GM10266 (cell line): Measurements from ENCODE around the gene RAB29.
A peak's percentile ranks its signal among the peaks of the same experiment; 100 is the strongest.

Source experiments
- DNase-seq: peaks from one replicate; pipeline ENCODE4 v3.0.0; 2012; ENCODE audit errors: extremely low spot score
- CTCF ChIP-seq: IDR thresholded peaks from 2 replicates; pipeline ENCODE4 v1.5.1; 2012; ENCODE audit warnings: mild to moderate bottlenecking, low read depth; ENCODE audit not compliant: control insufficient read depth, insufficient read depth; ENCODE audit errors: missing control alignments

The RAB29 gene

GRCh38 chr1:205750138-205751035 is 24.9 kb downstream of the RAB29 start, which contains the start of gene NUCKS1:
NUCKS1 (minus strand) TSS chr1:205750182; CDS start chr1:205749973, 209 bp downstream.
- peak; percentile 90 for DNase-seq
- TF ChIP-seq CTCF, result no peak

GRCh38 chr1:205749234-205750137 is 25.8 kb downstream of the RAB29 start:
- peak; percentile 97 for DNase-seq
- TF ChIP-seq CTCF, result no peak

- no peak for TF ChIP-seq CTCF
- DNase-seq, result peak; percentile 18
These were observed 26.7 kb downstream of the RAB29 start for GRCh38 chr1:205748403-205749233.

GRCh38 chr1:205746757-205747412 is 28.4 kb downstream of the RAB29 start:
- no peak for TF ChIP-seq CTCF
- no peak for DNase-seq

- no peak for DNase-seq
- TF ChIP-seq CTCF, result no peak
These were observed 30.9 kb downstream of the RAB29 start for GRCh38 chr1:205744403-205744802.

- no peak for TF ChIP-seq CTCF
- no peak for DNase-seq
These were observed 31.3 kb downstream of the RAB29 start for GRCh38 chr1:205743977-205744376.
